WTC11 (cell line): ENCODE data around the gene CTSE. TPM values are rescaled to one million over a fixed set of nuclear protein-coding genes. Genes with fewer than 3 reads are reported as not detected.

Source experiments
- ATAC-seq: fragments of 200-7000 bp; cut with Tn5 transposase; 2 replicates; pipeline ENCODE4 v1.10.0; 2021; ENCODE audit warnings: mild to moderate bottlenecking, moderate library complexity
- CTCF ChIA-PET: fragments of 300-600 bp; sonication (Branson Sonifier 250); formaldehyde crosslinking; loops from one replicate; lab custom pipeline; 2021; ENCODE audit warnings: antibody characterized with exemption; lab: Charles Lee
- POLR2A ChIA-PET: fragments of 350-600 bp; sonication (Branson Sonifier 250); formaldehyde crosslinking; loops from one replicate; lab custom pipeline; 2021; ENCODE audit warnings: antibody characterized with exemption; lab: Charles Lee
- DNase-seq: peaks from one replicate; pipeline ENCODE4 v3.0.0; 2021; ENCODE audit warnings: low spot score
- H3K27ac Mint-ChIP-seq: 2 replicates; pipeline ENCODE4 v1.8.0; 2021; ENCODE audit warnings: mixed read lengths
- H3K27me3 Mint-ChIP-seq: 2 replicates; pipeline ENCODE4 v1.8.0; 2021; ENCODE audit warnings: low read depth, mild to moderate bottlenecking, moderate library complexity, mixed read lengths
- H3K36me3 Mint-ChIP-seq: 2 replicates; pipeline ENCODE4 v1.8.0; 2021; ENCODE audit warnings: mixed read lengths
- H3K4me1 Mint-ChIP-seq: 2 replicates; pipeline ENCODE4 v1.8.0; 2022; ENCODE audit warnings: mixed read lengths
- H3K4me3 Mint-ChIP-seq: 2 replicates; pipeline ENCODE4 v1.8.0; 2021; ENCODE audit warnings: mild to moderate bottlenecking, moderate library complexity, mixed read lengths
- H3K9me3 Mint-ChIP-seq: 2 replicates; pipeline ENCODE4 v1.8.0; 2021; ENCODE audit warnings: mixed read lengths
- AR ChIP-seq: fragments of 250-450 bp; sonication (Bioruptor Pico); IDR thresholded peaks from 2 replicates; pipeline ENCODE4 v1.9.0; 2021; ENCODE audit warnings: mild to moderate bottlenecking
- CREB1 ChIP-seq: sonication (generic); formaldehyde crosslinking; IDR thresholded peaks from 2 replicates; pipeline ENCODE4 v1.8.0; 2023; ENCODE audit warnings: mild to moderate bottlenecking, missing genetic modification reagents
- E2F5 ChIP-seq: sonication (generic); formaldehyde crosslinking; IDR thresholded peaks from 2 replicates; pipeline ENCODE4 v1.8.1; 2022; ENCODE audit warnings: mild to moderate bottlenecking, moderate library complexity, missing genetic modification reagents
- EMX1 ChIP-seq: fragments of 250-450 bp; sonication (Bioruptor Pico); IDR thresholded peaks from 2 replicates; pipeline ENCODE4 v1.8.0; 2021; ENCODE audit warnings: mild to moderate bottlenecking
- GTF2I ChIP-seq: fragments of 250-450 bp; sonication (Bioruptor Pico); conservative IDR thresholded peaks from 2 replicates; pipeline ENCODE4 v1.4.0; 2021; ENCODE audit warnings: mild to moderate bottlenecking
- HMGA2 ChIP-seq: fragments of 250-450 bp; sonication (Bioruptor Pico); IDR thresholded peaks from 2 replicates; pipeline ENCODE4 v1.4.0; 2021; ENCODE audit warnings: mild to moderate bottlenecking, moderate library complexity
- JAZF1 ChIP-seq: fragments of 250-450 bp; sonication (Bioruptor Pico); IDR thresholded peaks from 2 replicates; pipeline ENCODE4 v1.9.0; 2021; ENCODE audit warnings: moderate library complexity, mild to moderate bottlenecking, inconsistent platforms
- NFATC4 ChIP-seq: fragments of 250-450 bp; sonication (Bioruptor Pico); IDR thresholded peaks from 2 replicates; pipeline ENCODE4 v1.9.0; 2021; ENCODE audit warnings: mild to moderate bottlenecking
- PRRX2 ChIP-seq: fragments of 250-450 bp; sonication (Bioruptor Pico); IDR thresholded peaks from 2 replicates; pipeline ENCODE4 v1.8.0; 2021; ENCODE audit warnings: mild to moderate bottlenecking
- SMAD3 ChIP-seq: sonication (generic); formaldehyde crosslinking; IDR thresholded peaks from 2 replicates; pipeline ENCODE4 v1.8.0; 2022; ENCODE audit warnings: missing genetic modification reagents, mild to moderate bottlenecking, borderline replicate concordance
- SP1 ChIP-seq: sonication (generic); formaldehyde crosslinking; conservative IDR thresholded peaks from 2 replicates; pipeline ENCODE4 v1.8.1; 2022; ENCODE audit warnings: missing genetic modification reagents
- TCF7 ChIP-seq: sonication (generic); formaldehyde crosslinking; IDR thresholded peaks from 2 replicates; pipeline ENCODE4 v1.8.0; 2022; ENCODE audit warnings: mild to moderate bottlenecking, low read depth, missing genetic modification reagents, moderate library complexity
- TP53 ChIP-seq: sonication (generic); formaldehyde crosslinking; IDR thresholded peaks from 2 replicates; pipeline ENCODE4 v1.8.1; 2023; ENCODE audit warnings: mild to moderate bottlenecking, missing genetic modification reagents
- USF1 ChIP-seq: sonication (generic); formaldehyde crosslinking; IDR thresholded peaks from 2 replicates; pipeline ENCODE4 v1.8.0; 2022; ENCODE audit warnings: mild to moderate bottlenecking, missing genetic modification reagents
- ZBTB21 ChIP-seq: sonication (generic); formaldehyde crosslinking; IDR thresholded peaks from 2 replicates; pipeline ENCODE4 v1.8.1; 2023; ENCODE audit warnings: mild to moderate bottlenecking, missing genetic modification reagents, borderline replicate concordance
- ZNF263 ChIP-seq: sonication (generic); formaldehyde crosslinking; IDR thresholded peaks from 2 replicates; pipeline ENCODE4 v1.8.1; 2022; ENCODE audit warnings: low read depth, mild to moderate bottlenecking, moderate library complexity, missing genetic modification reagents
- ZNF317 ChIP-seq: sonication (generic); formaldehyde crosslinking; IDR thresholded peaks from 2 replicates; pipeline ENCODE4 v1.8.1; 2023; ENCODE audit warnings: low read depth, mild to moderate bottlenecking, moderate library complexity, missing genetic modification reagents, borderline replicate concordance
- ZNF416 ChIP-seq: fragments of 250-450 bp; sonication (Bioruptor Pico); IDR thresholded peaks from 2 replicates; pipeline ENCODE4 v1.9.0; 2021; ENCODE audit warnings: mild to moderate bottlenecking, inconsistent platforms
- total RNA-seq: library from RNA; stranded (reverse); gene quantifications from 3 replicates; pipeline ENCODE4 v1.2.3, GENCODE V29; 2021
- TF ChIP-seq, protein P1 (sequence below): sonication (generic); formaldehyde crosslinking; IDR thresholded peaks from 2 replicates; pipeline ENCODE4 v1.8.0; 2022; ENCODE audit warnings: mild to moderate bottlenecking, missing genetic modification reagents
- TF ChIP-seq, protein P2 (sequence below): sonication (generic); formaldehyde crosslinking; IDR thresholded peaks from 2 replicates; pipeline ENCODE4 v1.8.1; 2023; ENCODE audit warnings: mild to moderate bottlenecking, missing genetic modification reagents, borderline replicate concordance
- TF ChIP-seq, protein P3 (sequence below): sonication (generic); formaldehyde crosslinking; IDR thresholded peaks from 2 replicates; pipeline ENCODE4 v1.8.0; 2022; ENCODE audit warnings: mild to moderate bottlenecking, missing genetic modification reagents
- TF ChIP-seq, protein P4 (sequence below): sonication (generic); formaldehyde crosslinking; IDR thresholded peaks from 2 replicates; pipeline ENCODE4 v1.8.1; 2022; ENCODE audit warnings: low read depth, missing genetic modification reagents, borderline replicate concordance
- TF ChIP-seq, protein P5 (sequence below): sonication (generic); formaldehyde crosslinking; IDR thresholded peaks from 2 replicates; pipeline ENCODE4 v1.8.0; 2022; ENCODE audit warnings: mild to moderate bottlenecking, missing genetic modification reagents

CTSE gene
- total RNA-seq, 1 experiment from 2014 or later, result 0.17 TPM

GRCh38 chr1:206025283-206025820 is 1.7 kb upstream of the CTSE start:
- CTCF ChIA-PET, result interaction anchor here (1.6 kb wide), 1 partner anchor 41 kb away, joined by 5 read pairs; no protein-coding TSS in a partner anchor
- no peak overlapping the region for H3K4me3 Mint-ChIP-seq
- ATAC-seq (no peak), DNase-seq (no peak)
- POLR2A ChIA-PET, result no interaction called here
- no peaks in the 10 kb centered on the region for H3K9me3 Mint-ChIP-seq
- no peaks in the 10 kb centered on the region for H3K36me3 Mint-ChIP-seq
- H3K27ac Mint-ChIP-seq, result no peak overlapping the region
- TF ChIP-seq CREB1 (no peak), ZNF263 (CRISPR knock-in tag) (no peak), USF1 (CRISPR knock-in tag) (no peak), SMAD3 (CRISPR knock-in tag) (no peak), TCF7 (no peak), JAZF1 (no peak), NFATC4 (CRISPR knock-in tag) (no peak), GTF2I (CRISPR knock-in tag) (no peak)
- H3K4me1 Mint-ChIP-seq, result no peaks in the 10 kb centered on the region; the same call in 1 of the 2 replicates
- H3K27me3 Mint-ChIP-seq, result no peaks in the 10 kb centered on the region

DNA sequence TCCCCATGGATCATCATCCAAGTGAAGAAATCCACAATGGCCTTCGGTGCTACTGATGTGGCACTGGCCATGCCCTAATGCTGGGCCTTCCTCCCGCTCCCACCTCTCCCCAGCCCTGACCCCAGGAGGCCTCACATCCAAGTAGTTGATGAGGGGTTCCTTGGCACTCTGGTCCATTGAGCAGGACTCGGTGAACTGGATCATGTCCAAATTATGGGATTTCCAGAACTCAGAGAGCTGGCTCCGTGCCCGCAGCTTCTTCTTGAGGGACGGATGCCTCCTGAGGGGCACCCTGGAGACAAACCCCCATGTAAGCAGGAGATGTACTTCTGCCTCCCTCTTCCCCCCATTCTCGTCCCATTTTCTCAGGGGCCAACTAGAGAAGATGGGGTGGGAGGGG is 929 bp downstream of the CTSE start:
- H3K9me3 Mint-ChIP-seq, result peaks cover 3% of the 10 kb centered on the region
- DNase-seq (no peak), ATAC-seq (no peak)
- ChIA-PET CTCF (no interaction called here), POLR2A (no interaction called here)
- H3K4me1 Mint-ChIP-seq, result peaks cover 5% of the 10 kb centered on the region
- H3K4me3 Mint-ChIP-seq, result no peak overlapping the region
- H3K36me3 Mint-ChIP-seq, result no peaks in the 10 kb centered on the region
- H3K27me3 Mint-ChIP-seq, result no peaks in the 10 kb centered on the region
- no peak overlapping the region for H3K27ac Mint-ChIP-seq
- TF ChIP-seq, protein P1, sequence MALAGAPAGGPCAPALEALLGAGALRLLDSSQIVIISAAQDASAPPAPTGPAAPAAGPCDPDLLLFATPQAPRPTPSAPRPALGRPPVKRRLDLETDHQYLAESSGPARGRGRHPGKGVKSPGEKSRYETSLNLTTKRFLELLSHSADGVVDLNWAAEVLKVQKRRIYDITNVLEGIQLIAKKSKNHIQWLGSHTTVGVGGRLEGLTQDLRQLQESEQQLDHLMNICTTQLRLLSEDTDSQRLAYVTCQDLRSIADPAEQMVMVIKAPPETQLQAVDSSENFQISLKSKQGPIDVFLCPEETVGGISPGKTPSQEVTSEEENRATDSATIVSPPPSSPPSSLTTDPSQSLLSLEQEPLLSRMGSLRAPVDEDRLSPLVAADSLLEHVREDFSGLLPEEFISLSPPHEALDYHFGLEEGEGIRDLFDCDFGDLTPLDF (CRISPR knock-in tag), result no peak
- TF ChIP-seq ZNF317 (CRISPR knock-in tag) (no peak), PRRX2 (CRISPR knock-in tag) (no peak), HMGA2 (CRISPR knock-in tag) (no peak), SP1 (no peak), E2F5 (no peak), ZNF416 (CRISPR knock-in tag) (no peak), CREB1 (no peak), TP53 (CRISPR knock-in tag) (no peak), JAZF1 (no peak), AR (CRISPR knock-in tag) (no peak), ZBTB21 (CRISPR knock-in tag) (no peak), EMX1 (CRISPR knock-in tag) (no peak)
- TF ChIP-seq, protein P2, sequence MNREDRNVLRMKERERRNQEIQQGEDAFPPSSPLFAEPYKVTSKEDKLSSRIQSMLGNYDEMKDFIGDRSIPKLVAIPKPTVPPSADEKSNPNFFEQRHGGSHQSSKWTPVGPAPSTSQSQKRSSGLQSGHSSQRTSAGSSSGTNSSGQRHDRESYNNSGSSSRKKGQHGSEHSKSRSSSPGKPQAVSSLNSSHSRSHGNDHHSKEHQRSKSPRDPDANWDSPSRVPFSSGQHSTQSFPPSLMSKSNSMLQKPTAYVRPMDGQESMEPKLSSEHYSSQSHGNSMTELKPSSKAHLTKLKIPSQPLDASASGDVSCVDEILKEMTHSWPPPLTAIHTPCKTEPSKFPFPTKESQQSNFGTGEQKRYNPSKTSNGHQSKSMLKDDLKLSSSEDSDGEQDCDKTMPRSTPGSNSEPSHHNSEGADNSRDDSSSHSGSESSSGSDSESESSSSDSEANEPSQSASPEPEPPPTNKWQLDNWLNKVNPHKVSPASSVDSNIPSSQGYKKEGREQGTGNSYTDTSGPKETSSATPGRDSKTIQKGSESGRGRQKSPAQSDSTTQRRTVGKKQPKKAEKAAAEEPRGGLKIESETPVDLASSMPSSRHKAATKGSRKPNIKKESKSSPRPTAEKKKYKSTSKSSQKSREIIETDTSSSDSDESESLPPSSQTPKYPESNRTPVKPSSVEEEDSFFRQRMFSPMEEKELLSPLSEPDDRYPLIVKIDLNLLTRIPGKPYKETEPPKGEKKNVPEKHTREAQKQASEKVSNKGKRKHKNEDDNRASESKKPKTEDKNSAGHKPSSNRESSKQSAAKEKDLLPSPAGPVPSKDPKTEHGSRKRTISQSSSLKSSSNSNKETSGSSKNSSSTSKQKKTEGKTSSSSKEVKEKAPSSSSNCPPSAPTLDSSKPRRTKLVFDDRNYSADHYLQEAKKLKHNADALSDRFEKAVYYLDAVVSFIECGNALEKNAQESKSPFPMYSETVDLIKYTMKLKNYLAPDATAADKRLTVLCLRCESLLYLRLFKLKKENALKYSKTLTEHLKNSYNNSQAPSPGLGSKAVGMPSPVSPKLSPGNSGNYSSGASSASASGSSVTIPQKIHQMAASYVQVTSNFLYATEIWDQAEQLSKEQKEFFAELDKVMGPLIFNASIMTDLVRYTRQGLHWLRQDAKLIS (CRISPR knock-in tag), result no peak
- TF ChIP-seq, protein P3, sequence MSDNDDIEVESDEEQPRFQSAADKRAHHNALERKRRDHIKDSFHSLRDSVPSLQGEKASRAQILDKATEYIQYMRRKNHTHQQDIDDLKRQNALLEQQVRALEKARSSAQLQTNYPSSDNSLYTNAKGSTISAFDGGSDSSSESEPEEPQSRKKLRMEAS (CRISPR knock-in tag), result no peak
- TF ChIP-seq, protein P4, sequence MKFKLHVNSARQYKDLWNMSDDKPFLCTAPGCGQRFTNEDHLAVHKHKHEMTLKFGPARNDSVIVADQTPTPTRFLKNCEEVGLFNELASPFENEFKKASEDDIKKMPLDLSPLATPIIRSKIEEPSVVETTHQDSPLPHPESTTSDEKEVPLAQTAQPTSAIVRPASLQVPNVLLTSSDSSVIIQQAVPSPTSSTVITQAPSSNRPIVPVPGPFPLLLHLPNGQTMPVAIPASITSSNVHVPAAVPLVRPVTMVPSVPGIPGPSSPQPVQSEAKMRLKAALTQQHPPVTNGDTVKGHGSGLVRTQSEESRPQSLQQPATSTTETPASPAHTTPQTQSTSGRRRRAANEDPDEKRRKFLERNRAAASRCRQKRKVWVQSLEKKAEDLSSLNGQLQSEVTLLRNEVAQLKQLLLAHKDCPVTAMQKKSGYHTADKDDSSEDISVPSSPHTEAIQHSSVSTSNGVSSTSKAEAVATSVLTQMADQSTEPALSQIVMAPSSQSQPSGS (CRISPR knock-in tag), result no peak
- TF ChIP-seq, protein P5, sequence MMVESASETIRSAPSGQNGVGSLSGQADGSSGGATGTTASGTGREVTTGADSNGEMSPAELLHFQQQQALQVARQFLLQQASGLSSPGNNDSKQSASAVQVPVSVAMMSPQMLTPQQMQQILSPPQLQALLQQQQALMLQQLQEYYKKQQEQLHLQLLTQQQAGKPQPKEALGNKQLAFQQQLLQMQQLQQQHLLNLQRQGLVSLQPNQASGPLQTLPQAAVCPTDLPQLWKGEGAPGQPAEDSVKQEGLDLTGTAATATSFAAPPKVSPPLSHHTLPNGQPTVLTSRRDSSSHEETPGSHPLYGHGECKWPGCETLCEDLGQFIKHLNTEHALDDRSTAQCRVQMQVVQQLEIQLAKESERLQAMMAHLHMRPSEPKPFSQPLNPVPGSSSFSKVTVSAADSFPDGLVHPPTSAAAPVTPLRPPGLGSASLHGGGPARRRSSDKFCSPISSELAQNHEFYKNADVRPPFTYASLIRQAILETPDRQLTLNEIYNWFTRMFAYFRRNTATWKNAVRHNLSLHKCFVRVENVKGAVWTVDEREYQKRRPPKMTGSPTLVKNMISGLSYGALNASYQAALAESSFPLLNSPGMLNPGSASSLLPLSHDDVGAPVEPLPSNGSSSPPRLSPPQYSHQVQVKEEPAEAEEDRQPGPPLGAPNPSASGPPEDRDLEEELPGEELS (CRISPR knock-in tag), result no peak
